PC-3 (cell line): ENCODE measurements around the gene ANGPT4.

Experiments
- CTCF ChIP-seq: fragments of 300-600 bp; sonication (generic); conservative IDR thresholded peaks from 2 replicates; pipeline ENCODE4 v1.5.1; 2017; ENCODE audit warnings: antibody characterized with exemption, low read depth, mild to moderate bottlenecking, low read length
- EZH2 ChIP-seq: fragments of 300-600 bp; sonication (generic); IDR thresholded peaks from one replicate; pipeline ENCODE4 v1.6.1; 2017; ENCODE audit warnings: antibody characterized with exemption, mild to moderate bottlenecking, low read length; ENCODE audit not compliant: unreplicated experiment

GRCh38 chr20:939606-940005, 23.5 kb upstream of the ANGPT4 start:
- no peak for TF ChIP-seq CTCF
- TF ChIP-seq EZH2, result no peak
